GM19452 (cell line): ENCODE results near the gene NBAS.

Source experiments
- ATAC-seq: cut with Tn5 transposase; IDR thresholded peaks from one replicate; pipeline ENCODE4 v1.9.1; 2021; ENCODE audit not compliant: unreplicated experiment

The NBAS gene

GRCh38 chr2:15181092-15181745 is 379.9 kb downstream of the NBAS start:
- ATAC-seq: no peak

GRCh38 chr2:15180379-15180778 is 380.8 kb downstream of the NBAS start:
- ATAC-seq: no peak

- ATAC-seq: no peak
Measured at GRCh38 chr2:15178946-15179345, 382.2 kb downstream of the NBAS start.

- ATAC-seq: peak; percentile 99
Measured at GRCh38 chr2:15177103-15177502, 384.0 kb downstream of the NBAS start.

GRCh38 chr2:15176604-15177003 is 384.5 kb downstream of the NBAS start:
- ATAC-seq: no peak

- ATAC-seq: no peak
Measured at GRCh38 chr2:15174567-15174966, 386.6 kb downstream of the NBAS start.

GRCh38 chr2:15173501-15173900 is 387.6 kb downstream of the NBAS start:
- no peak for ATAC-seq

GRCh38 chr2:15172825-15173224 is 388.3 kb downstream of the NBAS start:
- ATAC-seq: no peak

- no peak for ATAC-seq
Measured at GRCh38 chr2:15170070-15170775, 390.9 kb downstream of the NBAS start.

- ATAC-seq: no peak
Measured at GRCh38 chr2:15169326-15170069, 391.6 kb downstream of the NBAS start.

- ATAC-seq: no peak
Measured at GRCh38 chr2:15168116-15168515, 393.0 kb downstream of the NBAS start.

- no peak for ATAC-seq
Measured at GRCh38 chr2:15166878-15167277, 394.3 kb downstream of the NBAS start.

GRCh38 chr2:15163326-15163725 is 397.8 kb downstream of the NBAS start:
- no peak for ATAC-seq

- no peak for ATAC-seq
Measured at GRCh38 chr2:15162620-15163019, 398.5 kb downstream of the NBAS start.

- no peak for ATAC-seq
Measured at GRCh38 chr2:15160201-15160991, 400.7 kb downstream of the NBAS start.

- ATAC-seq: no peak
Measured at GRCh38 chr2:15159751-15160177, 401.4 kb downstream of the NBAS start.

- ATAC-seq: no peak
Measured at GRCh38 chr2:15159206-15159605, 401.9 kb downstream of the NBAS start.

GRCh38 chr2:15158532-15158931 is 402.6 kb downstream of the NBAS start:
- ATAC-seq: no peak

- ATAC-seq: no peak
Measured at GRCh38 chr2:15158100-15158499, 403.0 kb downstream of the NBAS start.

GRCh38 chr2:15155959-15156574 is 405.1 kb downstream of the NBAS start:
- ATAC-seq: no peak

- ATAC-seq: no peak
Measured at GRCh38 chr2:15154297-15154696, 406.8 kb downstream of the NBAS start.
